Measurements from ENCODE around the gene TPST2.
"Not testable (repeated sequence)": the region's sequence is repeated elsewhere in the genome, so short reads cannot be mapped to it uniquely, and the experiment has no call there.

The TPST2 gene

GRCh38 chr22:26536762-26537134, 53.2 kb downstream of the TPST2 start:
- FAIRE-seq: no peak
- no peak for DNase-seq (ENCODE audit: extremely low spot score, insufficient read length, low read depth)

- FAIRE-seq: peak; percentile 12
- DNase-seq (ENCODE audit: extremely low spot score, insufficient read length, low read depth): no peak
Observed at GRCh38 chr22:26536056-26536761, 53.7 kb downstream of the TPST2 start.

GRCh38 chr22:26535603-26535908, 54.4 kb downstream of the TPST2 start:
- DNase-seq (ENCODE audit: extremely low spot score, insufficient read length, low read depth) (no peak), FAIRE-seq (no peak)

GRCh38 chr22:26534874-26535602, 54.9 kb downstream of the TPST2 start:
- DNase-seq (ENCODE audit: extremely low spot score, insufficient read length, low read depth): no peak
- FAIRE-seq: peak; percentile 68

GRCh38 chr22:26534171-26534855, 55.6 kb downstream of the TPST2 start:
- FAIRE-seq (no peak), DNase-seq (ENCODE audit: extremely low spot score, insufficient read length, low read depth) (no peak)

GRCh38 chr22:26529345-26529744, 60.6 kb downstream of the TPST2 start:
- DNase-seq (ENCODE audit: extremely low spot score, insufficient read length, low read depth) (no peak), FAIRE-seq (no peak)

- DNase-seq (ENCODE audit: extremely low spot score, insufficient read length, low read depth); FAIRE-seq: not testable (repeated sequence)
Observed at GRCh38 chr22:26528518-26528917, 61.4 kb downstream of the TPST2 start.

GRCh38 chr22:26527574-26528465, 62.1 kb downstream of the TPST2 start:
- no peak for FAIRE-seq
- DNase-seq (ENCODE audit: extremely low spot score, insufficient read length, low read depth): no peak

- no peak for DNase-seq (ENCODE audit: extremely low spot score, insufficient read length, low read depth)
- no peak for FAIRE-seq
Observed at GRCh38 chr22:26527167-26527566, 62.8 kb downstream of the TPST2 start.

- DNase-seq (ENCODE audit: extremely low spot score, insufficient read length, low read depth) (no peak), FAIRE-seq (no peak)
Observed at GRCh38 chr22:26525946-26526564, 63.9 kb downstream of the TPST2 start.

GRCh38 chr22:26524870-26525269, 65.1 kb downstream of the TPST2 start:
- no peak for FAIRE-seq
- no peak for DNase-seq (ENCODE audit: extremely low spot score, insufficient read length, low read depth)

- no peak for FAIRE-seq
Observed at GRCh38 chr22:26522592-26522991, 67.3 kb downstream of the TPST2 start.

GRCh38 chr22:26522012-26522411, 67.9 kb downstream of the TPST2 start:
- FAIRE-seq (no peak), DNase-seq (ENCODE audit: extremely low spot score, insufficient read length, low read depth) (no peak)

More at GRCh38 chr22:26522592-26522991, 67.3 kb downstream of the TPST2 start:
- DNase-seq (ENCODE audit: extremely low spot score, insufficient read length, low read depth): no peak

GRCh38 chr22:26517429-26517828, 72.5 kb downstream of the TPST2 start:
- no peak for DNase-seq (ENCODE audit: extremely low spot score, insufficient read length, low read depth)
- FAIRE-seq: no peak

- no peak for FAIRE-seq
- DNase-seq (ENCODE audit: extremely low spot score, insufficient read length, low read depth): no peak
Observed at GRCh38 chr22:26516503-26516902, 73.4 kb downstream of the TPST2 start.

- no peak for FAIRE-seq
- DNase-seq (ENCODE audit: extremely low spot score, insufficient read length, low read depth): no peak
Observed at GRCh38 chr22:26515931-26516330, 74.0 kb downstream of the TPST2 start.

GRCh38 chr22:26514419-26515161, 75.3 kb downstream of the TPST2 start:
- no peak for DNase-seq (ENCODE audit: extremely low spot score, insufficient read length, low read depth)
- no peak for FAIRE-seq

- FAIRE-seq (no peak), DNase-seq (ENCODE audit: extremely low spot score, insufficient read length, low read depth) (no peak)
Observed at GRCh38 chr22:26513838-26514237, 76.1 kb downstream of the TPST2 start.

- DNase-seq (ENCODE audit: extremely low spot score, insufficient read length, low read depth) (peak; percentile 92), FAIRE-seq (peak; percentile 97)
Observed at GRCh38 chr22:26512149-26512793, 77.7 kb downstream of the TPST2 start, which contains the start of gene TFIP11. TFIP11 (minus strand) TSS chr22:26512473; CDS start chr22:26510272, 2,201 bp downstream.

Measured in GM18507 (cell line).